Tibial artery (tissue), 4 donors: ENCODE data around the gene B4GALT5.

Source experiments
- DNase-seq, 2 donors: peaks; one replicate each; pipeline ENCODE4 v3.0.0-alpha.2; 2019
- H3K27ac ChIP-seq, 2 donors: fragments of 200-600 bp; sonication (generic) in 1 of 2; 1 replicate in 1 of 2; 2 replicates in 1 of 2; pipeline ENCODE4 v1.5.1; 2018 to 2019; ENCODE audit warnings: mild to moderate bottlenecking in 1 of 2
- H3K27me3 ChIP-seq, 2 donors: fragments of 200-600 bp; sonication (generic) in 1 of 2; one replicate each; pipeline versions ENCODE4 v1.5.1 to v1.6.0; 2016 to 2019
- H3K36me3 ChIP-seq, 3 donors: fragments of 200-600 bp; sonication (generic) in 2 of 3; one replicate each; pipeline ENCODE4 v1.5.1; 2016 to 2019; ENCODE audit warnings: mild to moderate bottlenecking in 2 of 3
- H3K4me1 ChIP-seq, 4 donors: fragments of 200-600 bp; sonication (generic) in 2 of 4; 1 replicate in 3 of 4; 2 replicates in 1 of 4; pipeline ENCODE4 v1.5.1; 2016 to 2019
- H3K4me3 ChIP-seq, 2 donors: fragments of 200-600 bp; sonication (generic) in 1 of 2; 1 replicate in 1 of 2; 2 replicates in 1 of 2; pipeline ENCODE4 v1.5.1; 2018 to 2019; ENCODE audit warnings: mild to moderate bottlenecking in 2 of 2
- H3K9me3 ChIP-seq, 3 donors: fragments of 200-600 bp; sonication (generic) in 1 of 3; one replicate each; pipeline ENCODE4 v1.5.1; 2016 to 2019
- intact Hi-C: fragments of 100-400 bp; cut with DNase I; formaldehyde crosslinking; loops from one replicate; pipeline ENCODE4 v1.15.0; 2023; ENCODE audit warnings: low total_unique reads
- TF ChIP-seq, protein P1 (sequence below), 2 experiments: fragments of 200-600 bp in 1 of 2; fragments of 450-650 bp in 1 of 2; IDR thresholded peaks; one replicate each; pipeline ENCODE4 v1.5.1; 2017 to 2019; ENCODE audit warnings: antibody characterized with exemption in 2 of 2, mild to moderate bottlenecking in 1 of 2, moderate library complexity in 1 of 2

B4GALT5 gene

DNA sequence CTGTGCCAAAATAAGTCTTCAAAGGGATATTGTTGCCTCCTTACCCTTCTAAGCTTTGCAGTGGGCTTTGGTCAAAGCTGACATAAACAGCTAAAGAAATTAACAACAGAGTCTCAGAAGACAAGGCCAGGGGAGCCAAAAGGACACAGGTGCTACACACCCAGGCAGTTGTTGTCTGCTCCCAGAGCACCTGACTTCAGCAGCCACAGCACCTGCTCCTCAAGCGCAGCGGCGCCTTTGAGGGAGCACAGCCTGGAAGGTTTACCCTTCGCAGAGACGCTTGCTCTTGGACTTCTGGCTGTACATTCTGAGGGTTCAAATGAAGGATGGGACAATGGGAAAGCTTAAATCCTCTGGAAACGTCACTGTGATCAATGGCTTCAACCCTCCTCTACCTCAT lies 16.6 kb downstream of the B4GALT5 start:
- peaks cover 0 to 47% (median 13%) of the 10 kb centered on the region in 4 donors for H3K4me1 ChIP-seq
- DNase-seq, result no peak
- intact Hi-C loops, result no loop called here
- TF ChIP-seq, protein P1, sequence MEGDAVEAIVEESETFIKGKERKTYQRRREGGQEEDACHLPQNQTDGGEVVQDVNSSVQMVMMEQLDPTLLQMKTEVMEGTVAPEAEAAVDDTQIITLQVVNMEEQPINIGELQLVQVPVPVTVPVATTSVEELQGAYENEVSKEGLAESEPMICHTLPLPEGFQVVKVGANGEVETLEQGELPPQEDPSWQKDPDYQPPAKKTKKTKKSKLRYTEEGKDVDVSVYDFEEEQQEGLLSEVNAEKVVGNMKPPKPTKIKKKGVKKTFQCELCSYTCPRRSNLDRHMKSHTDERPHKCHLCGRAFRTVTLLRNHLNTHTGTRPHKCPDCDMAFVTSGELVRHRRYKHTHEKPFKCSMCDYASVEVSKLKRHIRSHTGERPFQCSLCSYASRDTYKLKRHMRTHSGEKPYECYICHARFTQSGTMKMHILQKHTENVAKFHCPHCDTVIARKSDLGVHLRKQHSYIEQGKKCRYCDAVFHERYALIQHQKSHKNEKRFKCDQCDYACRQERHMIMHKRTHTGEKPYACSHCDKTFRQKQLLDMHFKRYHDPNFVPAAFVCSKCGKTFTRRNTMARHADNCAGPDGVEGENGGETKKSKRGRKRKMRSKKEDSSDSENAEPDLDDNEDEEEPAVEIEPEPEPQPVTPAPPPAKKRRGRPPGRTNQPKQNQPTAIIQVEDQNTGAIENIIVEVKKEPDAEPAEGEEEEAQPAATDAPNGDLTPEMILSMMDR (IDR thresholded peaks at IDR 0.05), result no peak
- H3K27ac ChIP-seq, result no peak overlapping the region
- H3K36me3 ChIP-seq, result no peaks in the 10 kb centered on the region
- H3K27me3 ChIP-seq, result no peaks in the 10 kb centered on the region
- H3K4me3 ChIP-seq, result no peak overlapping the region
- no peaks in the 10 kb centered on the region for H3K9me3 ChIP-seq

DNA sequence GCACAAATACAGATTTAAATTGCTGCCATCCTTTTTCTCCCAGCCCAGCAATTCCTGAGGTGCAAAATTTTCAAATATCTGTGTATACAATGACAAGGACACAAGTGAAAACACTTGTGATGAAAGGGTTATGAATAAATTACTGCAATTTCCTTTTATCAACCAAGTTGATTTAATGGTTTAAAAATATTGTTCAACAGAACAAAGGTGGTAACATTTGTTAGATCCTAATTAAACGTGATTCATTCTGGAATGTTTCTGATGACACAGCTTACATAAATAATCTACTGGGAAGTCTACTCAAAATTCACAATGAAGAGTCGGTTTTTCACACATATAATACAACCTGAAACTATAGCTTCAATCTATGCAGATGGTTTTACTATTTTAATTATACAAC lies 17.1 kb downstream of the B4GALT5 start:
- no peak overlapping the region for H3K27ac ChIP-seq
- DNase-seq, result no peak
- peaks cover 0 to 47% (median 13%) of the 10 kb centered on the region in 4 donors for H3K4me1 ChIP-seq

DNA sequence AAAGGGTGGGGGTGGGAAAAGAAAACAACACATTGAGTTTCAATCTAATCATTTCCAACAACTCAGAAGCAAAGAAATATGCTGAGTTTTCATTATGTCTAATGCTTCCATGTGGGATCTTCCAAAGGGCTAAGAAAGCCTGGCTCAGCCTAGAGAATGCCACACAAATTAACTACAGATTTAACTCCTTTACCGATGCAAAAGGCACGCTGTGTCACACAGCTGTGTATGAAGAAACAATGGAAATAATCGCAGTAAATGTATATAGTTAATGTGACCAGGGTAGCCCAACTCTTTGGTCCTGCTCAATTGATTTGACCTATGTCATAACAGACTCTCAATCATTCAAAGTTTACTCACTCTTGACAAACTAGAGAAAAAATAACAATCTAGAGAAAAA lies 17.8 kb downstream of the B4GALT5 start:
- Histone ChIP-seq H3K4me1 (peaks cover 0 to 50% (median 15%) of the 10 kb centered on the region in 4 donors), H3K27me3 (no peaks in the 10 kb centered on the region), H3K27ac (no peak overlapping the region), H3K36me3 (no peaks in the 10 kb centered on the region), H3K9me3 (no peaks in the 10 kb centered on the region), H3K4me3 (no peak overlapping the region)
- no peak for DNase-seq
- TF ChIP-seq, protein P1 (IDR thresholded peaks at IDR 0.05), result no peak
- intact Hi-C loops, result no loop called here

More for the DNA sequence above, 17.1 kb downstream of the B4GALT5 start:
- Histone ChIP-seq H3K9me3 (no peaks in the 10 kb centered on the region), H3K36me3 (no peaks in the 10 kb centered on the region), H3K4me3 (no peak overlapping the region), H3K27me3 (no peaks in the 10 kb centered on the region)
- TF ChIP-seq, protein P1 (IDR thresholded peaks at IDR 0.05), result no peak
- intact Hi-C loops, result no loop called here

DNA sequence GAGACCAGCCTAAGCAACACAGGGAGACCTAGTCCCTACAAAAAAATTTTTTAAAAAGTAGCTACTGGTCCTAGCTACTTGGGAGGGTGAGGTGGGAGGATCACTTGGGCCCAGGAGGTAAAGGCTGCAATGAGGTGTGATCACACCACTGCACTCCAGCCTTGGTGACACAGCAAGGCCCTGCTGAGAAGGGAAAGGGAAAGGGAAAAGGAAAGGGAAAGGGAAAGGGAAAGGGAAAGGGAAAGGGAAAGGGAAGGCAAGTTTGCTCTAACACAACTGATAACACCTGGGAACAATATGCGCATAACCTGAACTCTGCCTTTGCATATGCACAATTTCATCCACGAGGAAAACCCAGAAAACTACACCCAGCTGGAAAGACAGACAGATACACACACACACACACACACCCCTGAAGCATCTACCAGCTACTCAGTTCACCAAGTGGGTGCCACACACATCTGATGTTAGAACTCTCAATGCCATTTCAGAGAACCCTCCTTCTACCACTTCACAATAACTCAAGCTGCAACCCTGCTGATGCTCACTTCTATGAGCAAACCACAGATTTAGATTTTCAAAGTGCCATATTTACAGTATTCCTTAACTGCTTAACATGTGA lies 19.1 kb downstream of the B4GALT5 start:
- intact Hi-C loops, result no loop called here
- H3K36me3 ChIP-seq, result no peaks in the 10 kb centered on the region
- TF ChIP-seq, protein P1 (IDR thresholded peaks at IDR 0.05), result no peak
- H3K9me3 ChIP-seq, result no peaks in the 10 kb centered on the region
- H3K27ac ChIP-seq, result no peak overlapping the region
- H3K4me3 ChIP-seq, result no peak overlapping the region
- H3K27me3 ChIP-seq, result no peaks in the 10 kb centered on the region
- DNase-seq, result no peak
- peaks cover 0 to 50% (median 11%) of the 10 kb centered on the region in 4 donors for H3K4me1 ChIP-seq

DNA sequence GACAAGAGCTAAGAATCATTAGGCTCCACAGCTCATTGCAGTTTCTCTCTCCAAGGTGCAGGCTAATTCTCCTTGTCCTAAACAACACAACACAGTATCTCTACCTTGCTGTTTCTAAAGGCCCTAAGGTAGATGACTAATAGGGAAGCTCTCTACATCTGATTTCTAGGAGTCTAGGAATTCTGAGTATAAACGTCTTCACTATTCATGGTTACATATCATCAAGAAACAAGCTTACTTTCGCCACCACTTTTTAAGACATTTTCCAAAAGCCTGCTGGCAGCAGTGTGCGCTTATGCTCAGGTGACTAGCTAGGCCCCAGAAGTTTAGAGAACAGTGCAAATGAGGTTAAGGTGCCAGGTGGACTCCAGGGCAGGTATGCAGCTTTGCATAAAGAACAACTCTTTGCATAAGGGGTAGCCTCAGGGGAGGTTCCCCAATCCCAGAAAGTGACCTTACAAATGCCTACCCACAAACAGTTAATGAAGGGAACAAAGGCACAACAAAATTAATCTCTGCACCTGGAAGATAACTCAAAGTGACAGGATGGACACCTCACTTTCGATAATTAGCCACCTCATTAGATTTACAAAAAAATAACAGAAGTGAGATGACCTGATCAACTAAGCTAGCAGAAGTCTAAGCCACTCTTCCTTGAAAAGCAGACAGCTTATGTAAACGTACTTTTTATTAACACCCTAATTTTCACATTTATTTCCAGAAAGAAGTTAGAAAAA lies 20.1 kb downstream of the B4GALT5 start:
- peaks cover 0 to 47% (median 13%) of the 10 kb centered on the region in 4 donors for H3K4me1 ChIP-seq
- no peak for DNase-seq
- no peak overlapping the region for H3K4me3 ChIP-seq
- intact Hi-C loops, result no loop called here
- H3K36me3 ChIP-seq, result no peaks in the 10 kb centered on the region
- no peak overlapping the region for H3K27ac ChIP-seq
- TF ChIP-seq, protein P1 (IDR thresholded peaks at IDR 0.05), result no peak
- H3K9me3 ChIP-seq, result no peaks in the 10 kb centered on the region
- H3K27me3 ChIP-seq, result no peaks in the 10 kb centered on the region
